GM12878 (cell line): ENCODE results near the gene TTLL3.
"Not testable (repeated sequence)": the region's sequence is repeated elsewhere in the genome, so short reads cannot be mapped to it uniquely, and the experiment has no call there.

Source experiments
- FOXM1 ChIP-seq: IDR thresholded peaks from 2 replicates; pipeline ENCODE4 v1.6.1; 2012; ENCODE audit warnings: low read depth, mild to moderate bottlenecking, inconsistent platforms, low read length, moderate library complexity
- POLR2AphosphoS5 ChIP-seq: IDR thresholded peaks from 2 replicates; pipeline ENCODE4 v1.6.1; 2011; ENCODE audit warnings: mild to moderate bottlenecking, low read length, inconsistent platforms
- TF ChIP-seq, protein P1 (sequence below), 3 experiments: IDR thresholded peaks in 2 of 3; conservative IDR thresholded peaks in 1 of 3; 2 replicates each; pipeline ENCODE4 v1.5.1; 2011; ENCODE audit warnings: low read depth in 3 of 3, low read length in 3 of 3, mild to moderate bottlenecking in 3 of 3, control low read depth in 2 of 3, moderate library complexity in 2 of 3, inconsistent platforms in 1 of 3, mixed read lengths in 1 of 3; ENCODE audit not compliant: control insufficient read depth in 2 of 3, insufficient read depth in 1 of 3; ENCODE audit errors: extremely low read depth in 1 of 3
- TF ChIP-seq, protein P2 (sequence below): IDR thresholded peaks from 2 replicates; pipeline ENCODE4 v1.6.1; 2011; ENCODE audit warnings: borderline replicate concordance, low read depth, mild to moderate bottlenecking, moderate library complexity, low read length; ENCODE audit not compliant: insufficient read depth, poor library complexity, severe bottlenecking
- TF ChIP-seq, protein P3 (sequence below): IDR thresholded peaks from 2 replicates; pipeline ENCODE4 v1.6.1; 2012; ENCODE audit warnings: low read depth, low read length, improper control_type of control experiment
- TF ChIP-seq, protein P4 (sequence below): fragments of 450-650 bp; IDR thresholded peaks from 2 replicates; pipeline ENCODE4 v1.6.1; 2016; ENCODE audit warnings: mild to moderate bottlenecking
- TF ChIP-seq, protein P5 (sequence below): IDR thresholded peaks from 2 replicates; pipeline ENCODE4 v1.6.1; 2012; ENCODE audit warnings: mild to moderate bottlenecking, low read depth, low read length

DNA sequence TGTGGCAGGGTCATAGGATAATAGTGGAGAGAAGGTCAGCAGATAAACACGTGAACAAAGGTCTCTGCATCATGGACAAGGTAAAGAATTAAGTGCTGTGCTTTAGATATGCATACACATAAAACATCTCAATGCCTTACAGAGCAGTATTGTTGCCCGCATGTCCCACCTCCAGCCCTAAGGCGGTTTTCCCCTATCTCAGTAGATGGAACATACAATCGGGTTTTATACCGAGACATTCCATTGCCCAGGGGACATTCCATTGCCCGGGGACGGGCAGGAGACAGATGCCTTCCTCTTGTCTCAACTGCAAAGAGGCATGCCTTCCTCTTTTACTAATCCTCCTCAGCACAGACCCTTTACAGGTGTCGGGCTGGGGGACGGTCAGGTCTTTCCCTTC lies 37.8 kb downstream of the TTLL3 start:
- TF ChIP-seq, protein P1, sequence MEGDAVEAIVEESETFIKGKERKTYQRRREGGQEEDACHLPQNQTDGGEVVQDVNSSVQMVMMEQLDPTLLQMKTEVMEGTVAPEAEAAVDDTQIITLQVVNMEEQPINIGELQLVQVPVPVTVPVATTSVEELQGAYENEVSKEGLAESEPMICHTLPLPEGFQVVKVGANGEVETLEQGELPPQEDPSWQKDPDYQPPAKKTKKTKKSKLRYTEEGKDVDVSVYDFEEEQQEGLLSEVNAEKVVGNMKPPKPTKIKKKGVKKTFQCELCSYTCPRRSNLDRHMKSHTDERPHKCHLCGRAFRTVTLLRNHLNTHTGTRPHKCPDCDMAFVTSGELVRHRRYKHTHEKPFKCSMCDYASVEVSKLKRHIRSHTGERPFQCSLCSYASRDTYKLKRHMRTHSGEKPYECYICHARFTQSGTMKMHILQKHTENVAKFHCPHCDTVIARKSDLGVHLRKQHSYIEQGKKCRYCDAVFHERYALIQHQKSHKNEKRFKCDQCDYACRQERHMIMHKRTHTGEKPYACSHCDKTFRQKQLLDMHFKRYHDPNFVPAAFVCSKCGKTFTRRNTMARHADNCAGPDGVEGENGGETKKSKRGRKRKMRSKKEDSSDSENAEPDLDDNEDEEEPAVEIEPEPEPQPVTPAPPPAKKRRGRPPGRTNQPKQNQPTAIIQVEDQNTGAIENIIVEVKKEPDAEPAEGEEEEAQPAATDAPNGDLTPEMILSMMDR (IDR thresholded peaks at IDR 0.05 in 2 of 3, conservative IDR thresholded peaks at IDR 0.05 in 1 of 3; ENCODE audit: control insufficient read depth in 2 of 3, extremely low read depth in 1 of 3, insufficient read depth in 1 of 3, low read depth in 3 of 3, low read length in 3 of 3), result not testable (repeated sequence)
- not testable (repeated sequence) for TF ChIP-seq POLR2AphosphoS5, FOXM1
- TF ChIP-seq, protein P2, sequence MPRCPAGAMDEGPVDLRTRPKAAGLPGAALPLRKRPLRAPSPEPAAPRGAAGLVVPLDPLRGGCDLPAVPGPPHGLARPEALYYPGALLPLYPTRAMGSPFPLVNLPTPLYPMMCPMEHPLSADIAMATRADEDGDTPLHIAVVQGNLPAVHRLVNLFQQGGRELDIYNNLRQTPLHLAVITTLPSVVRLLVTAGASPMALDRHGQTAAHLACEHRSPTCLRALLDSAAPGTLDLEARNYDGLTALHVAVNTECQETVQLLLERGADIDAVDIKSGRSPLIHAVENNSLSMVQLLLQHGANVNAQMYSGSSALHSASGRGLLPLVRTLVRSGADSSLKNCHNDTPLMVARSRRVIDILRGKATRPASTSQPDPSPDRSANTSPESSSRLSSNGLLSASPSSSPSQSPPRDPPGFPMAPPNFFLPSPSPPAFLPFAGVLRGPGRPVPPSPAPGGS, result not testable (repeated sequence)
- TF ChIP-seq, protein P3, sequence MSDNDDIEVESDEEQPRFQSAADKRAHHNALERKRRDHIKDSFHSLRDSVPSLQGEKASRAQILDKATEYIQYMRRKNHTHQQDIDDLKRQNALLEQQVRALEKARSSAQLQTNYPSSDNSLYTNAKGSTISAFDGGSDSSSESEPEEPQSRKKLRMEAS, result not testable (repeated sequence)
- TF ChIP-seq, protein P4, sequence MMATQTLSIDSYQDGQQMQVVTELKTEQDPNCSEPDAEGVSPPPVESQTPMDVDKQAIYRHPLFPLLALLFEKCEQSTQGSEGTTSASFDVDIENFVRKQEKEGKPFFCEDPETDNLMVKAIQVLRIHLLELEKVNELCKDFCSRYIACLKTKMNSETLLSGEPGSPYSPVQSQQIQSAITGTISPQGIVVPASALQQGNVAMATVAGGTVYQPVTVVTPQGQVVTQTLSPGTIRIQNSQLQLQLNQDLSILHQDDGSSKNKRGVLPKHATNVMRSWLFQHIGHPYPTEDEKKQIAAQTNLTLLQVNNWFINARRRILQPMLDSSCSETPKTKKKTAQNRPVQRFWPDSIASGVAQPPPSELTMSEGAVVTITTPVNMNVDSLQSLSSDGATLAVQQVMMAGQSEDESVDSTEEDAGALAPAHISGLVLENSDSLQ, result not testable (repeated sequence)
- TF ChIP-seq, protein P5, sequence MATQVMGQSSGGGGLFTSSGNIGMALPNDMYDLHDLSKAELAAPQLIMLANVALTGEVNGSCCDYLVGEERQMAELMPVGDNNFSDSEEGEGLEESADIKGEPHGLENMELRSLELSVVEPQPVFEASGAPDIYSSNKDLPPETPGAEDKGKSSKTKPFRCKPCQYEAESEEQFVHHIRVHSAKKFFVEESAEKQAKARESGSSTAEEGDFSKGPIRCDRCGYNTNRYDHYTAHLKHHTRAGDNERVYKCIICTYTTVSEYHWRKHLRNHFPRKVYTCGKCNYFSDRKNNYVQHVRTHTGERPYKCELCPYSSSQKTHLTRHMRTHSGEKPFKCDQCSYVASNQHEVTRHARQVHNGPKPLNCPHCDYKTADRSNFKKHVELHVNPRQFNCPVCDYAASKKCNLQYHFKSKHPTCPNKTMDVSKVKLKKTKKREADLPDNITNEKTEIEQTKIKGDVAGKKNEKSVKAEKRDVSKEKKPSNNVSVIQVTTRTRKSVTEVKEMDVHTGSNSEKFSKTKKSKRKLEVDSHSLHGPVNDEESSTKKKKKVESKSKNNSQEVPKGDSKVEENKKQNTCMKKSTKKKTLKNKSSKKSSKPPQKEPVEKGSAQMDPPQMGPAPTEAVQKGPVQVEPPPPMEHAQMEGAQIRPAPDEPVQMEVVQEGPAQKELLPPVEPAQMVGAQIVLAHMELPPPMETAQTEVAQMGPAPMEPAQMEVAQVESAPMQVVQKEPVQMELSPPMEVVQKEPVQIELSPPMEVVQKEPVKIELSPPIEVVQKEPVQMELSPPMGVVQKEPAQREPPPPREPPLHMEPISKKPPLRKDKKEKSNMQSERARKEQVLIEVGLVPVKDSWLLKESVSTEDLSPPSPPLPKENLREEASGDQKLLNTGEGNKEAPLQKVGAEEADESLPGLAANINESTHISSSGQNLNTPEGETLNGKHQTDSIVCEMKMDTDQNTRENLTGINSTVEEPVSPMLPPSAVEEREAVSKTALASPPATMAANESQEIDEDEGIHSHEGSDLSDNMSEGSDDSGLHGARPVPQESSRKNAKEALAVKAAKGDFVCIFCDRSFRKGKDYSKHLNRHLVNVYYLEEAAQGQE, result not testable (repeated sequence)
